ENCODE results near the gene NDUFA8. TPM values are rescaled to one million over a fixed set of nuclear protein-coding genes. Genes with fewer than 3 reads are reported as not detected.

NDUFA8 gene
- total and polyA plus RNA-seq, 2 of the 4 experiments (the other 2 are of a cell fraction), result 45.2 to 98.1 TPM

- H3K27ac ChIP-seq (ENCODE audit: insufficient read depth, low read length), result no peak overlapping the region
- in situ Hi-C loops (cut with MboI; ENCODE audit: low sequenced_read_pairs) (no loop called here), intact Hi-C loops (cut with micrococcal nuclease) (no loop called here), dilution Hi-C loops (cut with HindIII; ENCODE audit: low sequenced_read_pairs, unreplicated experiment) (no loop called here)
- no peak overlapping the region for H2BK20ac ChIP-seq (ENCODE audit: low read depth, low read length)
- H2BK120ac ChIP-seq (ENCODE audit: low read depth, low read length), result no peak overlapping the region
- H3K9ac ChIP-seq (ENCODE audit: low read depth, low read length), result no peak overlapping the region
- POLR2A ChIA-PET (ENCODE audit: unreplicated experiment), result no interaction called here
- no peak overlapping the region for H3K18ac ChIP-seq (ENCODE audit: low read depth, low read length)
- CTCF ChIA-PET, result no interaction called here
- H2AFZ ChIP-seq (replicated peaks; ENCODE audit: low read length, poor library complexity), result no peak overlapping the region
- no peak overlapping the region for H3K4me2 ChIP-seq (ENCODE audit: low read depth, low read length)
- BruUV-seq (replicated peaks), result no TSS peak
- no peak overlapping the region for H3K14ac ChIP-seq (replicated peaks; ENCODE audit: low read depth, low read length)
- peaks cover 8% of the 10 kb centered on the region; the same call in 1 of the 2 replicates for H3K9me1 ChIP-seq (ENCODE audit: insufficient read depth, low read length)
- H2AK5ac ChIP-seq (ENCODE audit: low read depth, low read length), result no peak overlapping the region
- H2BK5ac ChIP-seq (ENCODE audit: low read depth, low read length, poor library complexity, severe bottlenecking), result no peak overlapping the region
- H2AK9ac ChIP-seq (replicated peaks; ENCODE audit: low read depth, low read length, poor library complexity), result no peak overlapping the region
- no peak overlapping the region for H3K4ac ChIP-seq (ENCODE audit: low read depth, low read length)
- DNase-seq, result no peak
- no peak overlapping the region for H4K91ac ChIP-seq (ENCODE audit: insufficient read depth, low read depth, low read length)
- TF ChIP-seq RAD21 (IDR thresholded peaks at IDR 0.05; ENCODE audit: low read length) (no peak), ELK1 (IDR thresholded peaks at IDR 0.05; ENCODE audit: borderline replicate concordance, low read depth, low read length) (no peak), MAFK (IDR thresholded peaks at IDR 0.05; ENCODE audit: low read depth, low read length) (no peak), BHLHE40 (IDR thresholded peaks at IDR 0.05; ENCODE audit: low read depth, low read length) (no peak), FOS (IDR thresholded peaks at IDR 0.05; ENCODE audit: low read depth, low read length) (no peak), CHD1 (IDR thresholded peaks at IDR 0.05; ENCODE audit: low read depth, low read length) (no peak), RFX5 (IDR thresholded peaks at IDR 0.05; ENCODE audit: low read depth, low read length) (no peak), POLR2A (IDR thresholded peaks at IDR 0.05; ENCODE audit: low read depth, low read length) (no peak), NFE2L2 (IDR thresholded peaks at IDR 0.05; ENCODE audit: low read depth, low read length) (no peak), USF2 (IDR thresholded peaks at IDR 0.05; ENCODE audit: low read depth, low read length) (no peak), SMC3 (IDR thresholded peaks at IDR 0.05; ENCODE audit: low read depth, low read length) (no peak), MAZ (IDR thresholded peaks at IDR 0.05; ENCODE audit: borderline replicate concordance, low read depth, low read length) (no peak), CTCF (conservative IDR thresholded peaks at IDR 0.05; ENCODE audit: low read depth, low read length) (no peak)
- no peaks in the 10 kb centered on the region for H4K20me1 ChIP-seq (ENCODE audit: insufficient read depth, low read length)
- H3K23ac ChIP-seq (ENCODE audit: low read depth, low read length), result no peak overlapping the region
- ATAC-seq (ENCODE audit: low read depth), result no peak
- H3K56ac ChIP-seq (ENCODE audit: extremely low read depth, insufficient read depth, low read length), result no peak overlapping the region
- H2BK15ac ChIP-seq (ENCODE audit: low read depth, low read length), result no peak overlapping the region
- no peaks in the 10 kb centered on the region for H3K27me3 ChIP-seq (ENCODE audit: control insufficient read depth, insufficient read depth, low read length)
- H3K4me1 ChIP-seq (ENCODE audit: control insufficient read depth, insufficient read depth, low read length), result peaks cover 3% of the 10 kb centered on the region; the same call in 1 of the 2 replicates
- no peaks in the 10 kb centered on the region for H3K9me3 ChIP-seq (ENCODE audit: control insufficient read depth, insufficient read depth, low read length)
- no CpG with 5 or more reads among the region's 1 CpG for WGBS, 2 experiments (ENCODE audit: extremely low coverage in 2 of 2, insufficient read length in 1 of 2)
- no peak overlapping the region for H4K5ac ChIP-seq (ENCODE audit: low read depth, low read length)
- H3K79me1 ChIP-seq (ENCODE audit: low read depth in 1 of 2, low read length in 2 of 2), result no peaks in the 10 kb centered on the region
- H4K8ac ChIP-seq (ENCODE audit: low read depth in 2 of 2, low read length in 2 of 2), result no peak overlapping the region
- peaks cover 27% of the 10 kb centered on the region for H3K36me3 ChIP-seq (ENCODE audit: control insufficient read depth, insufficient read depth, low read length)
- H3K4me3 ChIP-seq (ENCODE audit: insufficient read depth, low read depth, low read length), result no peak overlapping the region
Observed at GRCh38 chr9:122143296-122143695, 16.3 kb downstream of the NDUFA8 start.

Measured in IMR-90 (cell line).